Endothelial cell of umbilical vein (primary cell): Measurements from ENCODE around the gene THBD. TPM values are rescaled to one million over a fixed set of nuclear protein-coding genes. Genes with fewer than 3 reads are reported as not detected.

Experiments
- BruUV-seq: library from RNA; stranded (reverse); fragments of 400-500 nt; replicated peaks from 2 replicates; lab custom pipeline; 2021; lab: Mats Ljungman, UMichigan
- CTCF ChIA-PET: fragments of 300-600, 350-600 bp; sonication (Branson Sonifier 250); formaldehyde crosslinking; loops from one replicate; lab custom pipeline; 2021; ENCODE audit warnings: antibody characterized with exemption, inconsistent platforms; lab: Charles Lee
- POLR2A ChIA-PET: fragments of 300-600, 350-600 bp; sonication (Branson Sonifier 250); formaldehyde crosslinking; loops from one replicate; lab custom pipeline; 2021; ENCODE audit warnings: antibody characterized with exemption, inconsistent platforms; lab: Charles Lee
- DNase-seq: peaks from one replicate; pipeline ENCODE4 v3.0.0-alpha.2; 2011; ENCODE audit warnings: low read depth, low spot score
- FAIRE-seq: peaks from 2 replicates; lab custom pipeline; 2011; peaks lifted over from hg19 to GRCh38; lab: Jason Lieb, UNC
- H2AFZ ChIP-seq: 2 replicates; pipeline ENCODE4 v1.6.0; 2012; ENCODE audit warnings: low read depth, low read length, control low read depth, inconsistent platforms
- H3K27ac ChIP-seq: 2 replicates; pipeline ENCODE4 v1.5.1; 2011; ENCODE audit warnings: low read depth, mild to moderate bottlenecking, control low read depth, low read length, moderate library complexity; ENCODE audit not compliant: insufficient read depth
- H3K27me3 ChIP-seq, 2 experiments: 2 replicates each; pipeline versions ENCODE4 v1.6.0 to v1.6.1; 2011; ENCODE audit warnings: low read length in 2 of 2, mixed read lengths in 1 of 2; ENCODE audit not compliant: control insufficient read depth in 2 of 2, insufficient read depth in 2 of 2
- H3K36me3 ChIP-seq, 2 experiments: 2 replicates in 1 of 2; 3 replicates in 1 of 2; pipeline ENCODE4 v1.5.1; 2011; ENCODE audit warnings: low read length in 2 of 2, mild to moderate bottlenecking in 1 of 2, moderate library complexity in 1 of 2; ENCODE audit not compliant: control insufficient read depth in 2 of 2, insufficient read depth in 2 of 2; ENCODE audit errors: extremely low read depth in 1 of 2
- H3K4me1 ChIP-seq: 3 replicates; pipeline ENCODE4 v1.5.1; 2011; ENCODE audit warnings: mild to moderate bottlenecking, low read length; ENCODE audit not compliant: control insufficient read depth, insufficient read depth; ENCODE audit errors: extremely low read depth
- H3K4me2 ChIP-seq: 2 replicates; pipeline ENCODE4 v1.6.1; 2011; ENCODE audit warnings: low read length, control low read depth, mixed read lengths; ENCODE audit not compliant: insufficient read depth
- H3K4me3 ChIP-seq, 3 experiments: fragments of 200-600 bp in 1 of 3; sonication (generic), shearing (Covaris generic) in 1 of 3; replicated peaks in 1 of 3; 2 replicates each; pipeline ENCODE4 v1.5.1; 2011 to 2016; ENCODE audit warnings: control low read depth in 3 of 3, low read length in 3 of 3, mild to moderate bottlenecking in 2 of 3, inconsistent platforms in 1 of 3, low read depth in 1 of 3, moderate library complexity in 1 of 3; ENCODE audit not compliant: insufficient read depth in 1 of 3
- H3K79me2 ChIP-seq: 2 replicates; pipeline ENCODE4 v1.6.0; 2012; ENCODE audit warnings: low read length, inconsistent platforms; ENCODE audit not compliant: control insufficient read depth, insufficient read depth
- H3K9ac ChIP-seq: replicated peaks from 2 replicates; pipeline ENCODE3; 2011; ENCODE audit warnings: low read length, control low read depth; ENCODE audit not compliant: insufficient read depth; ENCODE audit errors: extremely low read depth
- H3K9me1 ChIP-seq: replicated peaks from 3 replicates; pipeline ENCODE4 v1.6.0; 2011; ENCODE audit warnings: mild to moderate bottlenecking, low read length; ENCODE audit not compliant: control insufficient read depth, insufficient read depth; ENCODE audit errors: extremely low read depth
- H3K9me3 ChIP-seq: replicated peaks from 2 replicates; pipeline ENCODE4 v1.5.1; 2012; ENCODE audit warnings: low read length, inconsistent platforms; ENCODE audit not compliant: control insufficient read depth, insufficient read depth
- H4K20me1 ChIP-seq: replicated peaks from 2 replicates; pipeline ENCODE3; 2011; ENCODE audit warnings: mild to moderate bottlenecking, low read length; ENCODE audit not compliant: control insufficient read depth, insufficient read depth; ENCODE audit errors: extremely low read depth
- EZH2 ChIP-seq: IDR thresholded peaks from 2 replicates; pipeline ENCODE4 v1.6.1; 2012; ENCODE audit warnings: borderline replicate concordance, low read depth, mild to moderate bottlenecking, moderate library complexity, low read length, inconsistent platforms; ENCODE audit not compliant: severe bottlenecking
- FOS ChIP-seq: IDR thresholded peaks from 2 replicates; pipeline ENCODE4 v1.6.1; 2011; ENCODE audit warnings: mild to moderate bottlenecking, low read length, moderate library complexity, borderline replicate concordance; ENCODE audit not compliant: insufficient read depth
- GATA2 ChIP-seq: IDR thresholded peaks from 2 replicates; pipeline ENCODE4 v1.7.0; 2011; ENCODE audit warnings: low read depth, mild to moderate bottlenecking, moderate library complexity, mixed read lengths, low read length; ENCODE audit not compliant: insufficient read length, insufficient read depth
- JUN ChIP-seq: IDR thresholded peaks from 2 replicates; pipeline ENCODE4 v1.6.1; 2011; ENCODE audit warnings: borderline replicate concordance, low read depth; ENCODE audit not compliant: insufficient read length, insufficient read depth
- MYC ChIP-seq: IDR thresholded peaks from one replicate; pipeline ENCODE4 v1.6.1; 2011; ENCODE audit warnings: mild to moderate bottlenecking, low read depth, low read length
- POLR2A ChIP-seq: IDR thresholded peaks from 2 replicates; pipeline ENCODE4 v1.6.1; 2012; ENCODE audit warnings: low read depth, mild to moderate bottlenecking, control low read depth, low read length
- POLR2AphosphoS5 ChIP-seq: IDR thresholded peaks from 2 replicates; pipeline ENCODE4 v1.6.1; 2012; ENCODE audit warnings: low read depth, mild to moderate bottlenecking, control low read depth, low read length, moderate library complexity; ENCODE audit not compliant: insufficient read depth
- dilution Hi-C: fragments of 300-500 bp; cut with MboI; formaldehyde crosslinking; loops from one replicate; pipeline ENCODE4 v1.15.0; 2019; ENCODE audit warnings: low sequenced_read_pairs; ENCODE audit not compliant: extremely low pct_ligation_motif_present
- intact Hi-C: fragments of 100-400 bp; cut with micrococcal nuclease; formaldehyde crosslinking; loops from one replicate; pipeline ENCODE4 v1.10.0; 2022
- polyA plus RNA-seq, 4 experiments: library from polyadenylated mRNA; depleted of rRNA in 3 of 4; stranded (reverse) in 3 of 4; unstranded in 1 of 4; fragments of >200 nt; gene quantifications; 2 replicates each; pipeline versions ENCODE4 v1.2.1 to v1.2.3, GENCODE V29; 2011 to 2012; ENCODE audit warnings: missing spikeins in 1 of 4
- total RNA-seq: library from RNA; stranded (reverse); gene quantifications from 2 replicates; pipeline ENCODE4 v1.2.3, GENCODE V29; 2021
- TF ChIP-seq, protein P1 (sequence below), 2 donors: IDR thresholded peaks; 1 replicate in 1 of 2; 2 replicates in 1 of 2; pipeline ENCODE4 v1.5.1; 2011; ENCODE audit warnings: low read length in 2 of 2, mild to moderate bottlenecking in 2 of 2, moderate library complexity in 2 of 2, control low read depth in 1 of 2, inconsistent platforms in 1 of 2, low read depth in 1 of 2; ENCODE audit not compliant: insufficient read depth in 1 of 2; ENCODE audit errors: extremely low read depth in 1 of 2
- TF ChIP-seq, protein P2 (sequence below): IDR thresholded peaks from 2 replicates; pipeline ENCODE4 v1.6.1; 2011; ENCODE audit not compliant: insufficient read depth, insufficient read length

Gene THBD
- total and polyA plus RNA-seq, 2 donors (not counting 3 experiments of a cell fraction or from before 2014, with no cell fraction given): 17.1 to 28.0 TPM

DNA sequence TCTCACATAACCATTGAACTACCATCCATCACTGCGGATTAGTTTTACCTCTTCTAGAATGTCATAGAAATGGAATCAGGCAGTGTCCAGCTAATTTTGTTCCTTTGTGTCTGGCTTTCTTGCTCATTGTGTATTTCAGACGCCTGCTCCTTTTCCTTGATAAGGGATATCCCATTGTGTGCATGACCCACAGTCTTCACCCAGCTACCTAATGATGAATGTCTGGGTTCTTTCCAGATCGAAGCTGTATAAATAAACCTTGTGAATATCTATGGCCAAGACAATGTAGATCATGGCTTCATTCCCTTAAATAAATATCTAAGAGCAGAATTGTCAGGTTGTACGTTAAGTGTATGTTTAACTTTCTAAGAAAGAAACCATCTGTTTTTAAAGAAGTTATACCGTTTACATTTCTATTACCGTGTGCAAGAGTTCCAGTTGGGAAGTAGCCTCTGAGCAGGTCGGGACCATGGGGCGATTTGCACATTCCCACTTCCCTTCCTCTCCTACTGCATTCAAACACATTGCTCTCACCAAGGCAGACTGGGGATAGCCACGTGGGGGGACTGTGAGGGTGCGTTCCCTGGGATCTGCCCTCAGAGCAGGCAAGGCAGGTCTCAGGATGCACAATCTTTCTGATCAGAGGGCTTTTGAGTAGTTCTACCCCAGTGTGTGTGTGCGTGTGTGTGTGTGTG, 23.6 kb upstream of the THBD start:
- FAIRE-seq: peak; percentile 68
- peak; percentile 97 for DNase-seq

DNA sequence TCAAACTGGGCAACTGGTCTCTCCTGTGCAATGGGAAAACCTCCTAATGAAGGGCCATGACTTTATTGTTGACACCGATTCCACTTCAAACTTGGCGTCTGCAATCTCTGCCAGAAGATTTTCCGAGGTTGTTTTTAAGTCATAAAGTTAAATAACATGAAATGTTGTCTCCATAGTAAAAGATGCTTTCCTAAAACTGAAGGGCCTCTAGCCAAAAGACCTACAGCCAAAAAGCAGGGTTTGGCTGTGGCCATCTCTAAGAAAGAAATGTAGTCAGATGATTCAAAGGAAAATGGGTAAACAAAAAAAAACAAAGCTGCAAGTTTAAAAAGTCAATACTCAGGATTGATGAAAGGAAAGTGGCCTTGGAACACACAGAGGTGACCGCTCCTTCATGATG, 22.5 kb upstream of the THBD start:
- Histone ChIP-seq H3K4me1 (peaks cover 20% of the 10 kb centered on the region), H4K20me1 (no peaks in the 10 kb centered on the region), H3K79me2 (no peaks in the 10 kb centered on the region), H3K9me1 (no peaks in the 10 kb centered on the region), H3K9me3 (no peaks in the 10 kb centered on the region), H3K4me3 (no peak overlapping the region), H3K4me2 (no peak overlapping the region), H2AFZ (no peak overlapping the region), H3K27ac (peak overlapping the region; percentile 76), H3K36me3 (no peaks in the 10 kb centered on the region), H3K27me3 (no peaks in the 10 kb centered on the region), H3K9ac (no peak overlapping the region)
- DNase-seq: no peak
- ChIA-PET CTCF (interaction anchor here (1.6 to 2.5 kb wide), 2 partner anchors 10 to 40 kb away, joined by 4 to 9 read pairs; no protein-coding TSS in a partner anchor), POLR2A (no interaction called here)
- BruUV-seq: no TSS peak
- no peak for FAIRE-seq
- no peak for TF ChIP-seq EZH2
- TF ChIP-seq, protein P1, sequence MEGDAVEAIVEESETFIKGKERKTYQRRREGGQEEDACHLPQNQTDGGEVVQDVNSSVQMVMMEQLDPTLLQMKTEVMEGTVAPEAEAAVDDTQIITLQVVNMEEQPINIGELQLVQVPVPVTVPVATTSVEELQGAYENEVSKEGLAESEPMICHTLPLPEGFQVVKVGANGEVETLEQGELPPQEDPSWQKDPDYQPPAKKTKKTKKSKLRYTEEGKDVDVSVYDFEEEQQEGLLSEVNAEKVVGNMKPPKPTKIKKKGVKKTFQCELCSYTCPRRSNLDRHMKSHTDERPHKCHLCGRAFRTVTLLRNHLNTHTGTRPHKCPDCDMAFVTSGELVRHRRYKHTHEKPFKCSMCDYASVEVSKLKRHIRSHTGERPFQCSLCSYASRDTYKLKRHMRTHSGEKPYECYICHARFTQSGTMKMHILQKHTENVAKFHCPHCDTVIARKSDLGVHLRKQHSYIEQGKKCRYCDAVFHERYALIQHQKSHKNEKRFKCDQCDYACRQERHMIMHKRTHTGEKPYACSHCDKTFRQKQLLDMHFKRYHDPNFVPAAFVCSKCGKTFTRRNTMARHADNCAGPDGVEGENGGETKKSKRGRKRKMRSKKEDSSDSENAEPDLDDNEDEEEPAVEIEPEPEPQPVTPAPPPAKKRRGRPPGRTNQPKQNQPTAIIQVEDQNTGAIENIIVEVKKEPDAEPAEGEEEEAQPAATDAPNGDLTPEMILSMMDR (IDR thresholded peaks at IDR 0.05; ENCODE audit: extremely low read depth in 1 of 2, insufficient read depth in 1 of 2, low read depth in 1 of 2, low read length in 2 of 2): no peak
- no peak for TF ChIP-seq FOS
- TF ChIP-seq MYC: no peak
- no peak for TF ChIP-seq POLR2AphosphoS5
- no peak for TF ChIP-seq POLR2A
- no peak for TF ChIP-seq JUN
- TF ChIP-seq GATA2: no peak
- dilution Hi-C loops: no loop called here
- intact Hi-C loops: no loop called here

More for the DNA sequence above, 23.6 kb upstream of the THBD start:
- Histone ChIP-seq H3K4me2 (peak overlapping the region; percentile 13), H3K27ac (peak overlapping the region; percentile 76), H3K27me3 (no peaks in the 10 kb centered on the region), H3K9me3 (no peaks in the 10 kb centered on the region), H2AFZ (no peak overlapping the region), H3K4me1 (peaks cover 20% of the 10 kb centered on the region), H3K36me3 (no peaks in the 10 kb centered on the region), H3K4me3 (no peak overlapping the region), H3K9me1 (no peaks in the 10 kb centered on the region), H4K20me1 (no peaks in the 10 kb centered on the region), H3K9ac (peak overlapping the region; percentile 29), H3K79me2 (no peaks in the 10 kb centered on the region)
- ChIA-PET POLR2A (no interaction called here), CTCF (interaction anchor here (0.7 to 2.5 kb wide), 7 partner anchors 10 to 72 kb away, joined by 3 to 9 read pairs (median 4); partner anchors contain the start of gene CD93)
- dilution Hi-C loops (no loop called here), intact Hi-C loops (loop anchor here (1.0 kb wide), 2 partner anchors 9 to 11 kb away; no protein-coding TSS in a partner anchor)
- TF ChIP-seq MYC: no peak
- no peak for TF ChIP-seq POLR2A
- TF ChIP-seq, protein P2, sequence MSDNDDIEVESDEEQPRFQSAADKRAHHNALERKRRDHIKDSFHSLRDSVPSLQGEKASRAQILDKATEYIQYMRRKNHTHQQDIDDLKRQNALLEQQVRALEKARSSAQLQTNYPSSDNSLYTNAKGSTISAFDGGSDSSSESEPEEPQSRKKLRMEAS: peak; percentile 49
- peak; percentile 35 for TF ChIP-seq JUN
- no peak for TF ChIP-seq EZH2
- BruUV-seq: no TSS peak
